ENCODE measurements around the gene ZNF460. TPM values are rescaled to one million over a fixed set of nuclear protein-coding genes. Genes with fewer than 3 reads are reported as not detected.

Gene ZNF460
- total RNA-seq, 4 donors from 2014 or later: 40.4 to 76.3 (median 65.3) TPM

GRCh38 chr19:57240311-57241090, 39.8 kb upstream of the ZNF460 start, which contains the start of gene ZNF805:
TSS of gene ZNF805 (plus strand) at chr19:57240632. CDS start at chr19:57240892, 260 bp downstream.
- peak; percentile 100 for ATAC-seq
- TF ChIP-seq POLR2AphosphoS5 (IDR thresholded peaks at IDR 0.05): peak; percentile 84
- peak; percentile 68 to 72 for TF ChIP-seq POLR2A (IDR thresholded peaks at IDR 0.05)
- TF ChIP-seq EP300 (IDR thresholded peaks at IDR 0.05): no peak
- peak in 3 of 4 experiments; percentile 17 to 45 (median 44) for TF ChIP-seq CTCF (IDR thresholded peaks at IDR 0.05)
- H3K4me1 ChIP-seq: peaks cover 3 to 33% (median 12%) of the 10 kb centered on the region in 3 donors
- H3K27me3 ChIP-seq: no peaks in the 10 kb centered on the region
- H3K36me3 ChIP-seq: peaks cover 0 to 26% of the 10 kb centered on the region in 2 donors
- H3K9me3 ChIP-seq: no peaks in the 10 kb centered on the region
- peak within 1 kb of the TSS; percentile 80 to 96 (median 91) for H3K27ac ChIP-seq
- H3K4me3 ChIP-seq: peak within 1 kb of the TSS; percentile 74 to 98
- WGBS, 2 donors (ENCODE audit: low coverage in 1 of 2): 0% methylated on average over 4 of the region's 61 CpGs; no CpG with 5 or more reads in 1 of the 2 donors

- ATAC-seq: no peak
- peak overlapping the region; percentile 80 to 96 (median 91) for H3K27ac ChIP-seq
- H3K9me3 ChIP-seq: no peaks in the 10 kb centered on the region
- H3K4me1 ChIP-seq: peaks cover 3 to 33% (median 12%) of the 10 kb centered on the region in 3 donors
- peak overlapping the region; percentile 74 to 98 for H3K4me3 ChIP-seq
- no peak for TF ChIP-seq POLR2A (IDR thresholded peaks at IDR 0.05)
- no peak for TF ChIP-seq CTCF (IDR thresholded peaks at IDR 0.05)
- TF ChIP-seq EP300 (IDR thresholded peaks at IDR 0.05): no peak
- TF ChIP-seq POLR2AphosphoS5 (IDR thresholded peaks at IDR 0.05): no peak
- WGBS, 2 donors (ENCODE audit: low coverage in 1 of 2): 11 to 35% methylated on average over 4 to 7 of the region's 7 CpGs
- peaks cover 0 to 33% of the 10 kb centered on the region in 2 donors for H3K36me3 ChIP-seq
- H3K27me3 ChIP-seq: no peaks in the 10 kb centered on the region
Measured at GRCh38 chr19:57241176-57241575, 39.1 kb upstream of the ZNF460 start.

- Histone ChIP-seq H3K9me3 (no peaks in the 10 kb centered on the region), H3K36me3 (peaks cover 0 to 49% of the 10 kb centered on the region in 2 donors), H3K4me3 (no peak overlapping the region), H3K27ac (no peak overlapping the region), H3K27me3 (no peaks in the 10 kb centered on the region), H3K4me1 (peaks cover 3 to 33% (median 12%) of the 10 kb centered on the region in 3 donors)
- no peak for ATAC-seq
- 92 to 98% methylated on average over 2 to 5 of the region's 5 CpGs for WGBS, 2 donors (ENCODE audit: low coverage in 1 of 2)
- TF ChIP-seq POLR2A (IDR thresholded peaks at IDR 0.05): no peak
- TF ChIP-seq EP300 (IDR thresholded peaks at IDR 0.05): no peak
- no peak for TF ChIP-seq POLR2AphosphoS5 (IDR thresholded peaks at IDR 0.05)
- TF ChIP-seq CTCF (IDR thresholded peaks at IDR 0.05): no peak
Measured at GRCh38 chr19:57242821-57243220, 37.5 kb upstream of the ZNF460 start.

GRCh38 chr19:57244513-57244912, 35.8 kb upstream of the ZNF460 start:
- ATAC-seq: no peak
- Histone ChIP-seq H3K4me1 (peaks cover 3 to 33% (median 12%) of the 10 kb centered on the region in 3 donors), H3K9me3 (no peaks in the 10 kb centered on the region), H3K36me3 (peaks cover 0 to 66% of the 10 kb centered on the region in 2 donors), H3K27ac (no peak overlapping the region), H3K4me3 (no peak overlapping the region), H3K27me3 (no peaks in the 10 kb centered on the region)
- 88 to 92% methylated on average over 3 to 4 of the region's 5 CpGs for WGBS, 2 donors (ENCODE audit: low coverage in 1 of 2)
- TF ChIP-seq POLR2A (IDR thresholded peaks at IDR 0.05): no peak
- no peak for TF ChIP-seq EP300 (IDR thresholded peaks at IDR 0.05)
- no peak for TF ChIP-seq POLR2AphosphoS5 (IDR thresholded peaks at IDR 0.05)
- TF ChIP-seq CTCF (IDR thresholded peaks at IDR 0.05): no peak
